K562 (cell line): ENCODE data around the gene RNF213. TPM values are rescaled to one million over a fixed set of nuclear protein-coding genes. Genes with fewer than 3 reads are reported as not detected.

ENCODE experiments used
- ATAC-seq: fragments of 200-7000 bp; cut with Tn5 transposase; 3 replicates; pipeline ENCODE4 v1.9.1; 2020; ENCODE audit warnings: moderate library complexity
- BruUV-seq: library from RNA; stranded (reverse); fragments of 400-500 nt; replicated peaks from 2 replicates; lab custom pipeline; 2021; lab: Mats Ljungman, UMichigan
- CTCF ChIA-PET: fragments of 300-600 bp; formaldehyde crosslinking; extraction: SDS; loops from one replicate; lab custom pipeline; 2021; ENCODE audit warnings: low intra/inter-chr PET ratio; lab: Yijun Ruan, JAX
- POLR2A ChIA-PET: fragments of 300-600, 350-650 bp; sonication (Branson Sonifier 250); formaldehyde crosslinking; extraction: SDS; loops from one replicate; lab custom pipeline; 2021; ENCODE audit warnings: antibody characterized with exemption, inconsistent platforms; lab: Yijun Ruan, JAX
- DNase-seq, 4 experiments: peaks; one replicate each; pipeline versions ENCODE4 v3.0.0 to v3.0.0-alpha.2; 2011 to 2018; ENCODE audit warnings: low spot score in 3 of 4, mixed read lengths in 3 of 4; ENCODE audit errors: extremely low read depth in 1 of 4
- FAIRE-seq: peaks from 2 replicates; lab custom pipeline; 2011; peaks lifted over from hg19 to GRCh38; lab: Jason Lieb, UNC
- H2AFZ ChIP-seq: 2 replicates; pipeline ENCODE4 v1.6.0; 2011; ENCODE audit warnings: low read depth, low read length, control low read depth, inconsistent platforms
- H3K27ac ChIP-seq: fragments of 200-600 bp; 3 replicates; pipeline ENCODE4 v1.8.0; 2011; ENCODE audit warnings: low read depth, mild to moderate bottlenecking, control low read depth, inconsistent platforms, low read length, moderate library complexity, mixed read lengths; ENCODE audit errors: extremely low read depth
- H3K27me3 ChIP-seq, 2 experiments: fragments of 300-600 bp in 1 of 2; 2 replicates in 1 of 2; 3 replicates in 1 of 2; pipeline versions ENCODE4 v1.6.0 to v1.8.0; 2011; ENCODE audit warnings: inconsistent platforms in 2 of 2, low read length in 2 of 2, mild to moderate bottlenecking in 1 of 2, mixed read lengths in 1 of 2, moderate library complexity in 1 of 2; ENCODE audit not compliant: control insufficient read depth in 2 of 2, insufficient read depth in 2 of 2
- H3K36me3 ChIP-seq: fragments of 300-600 bp; 3 replicates; pipeline ENCODE4 v1.8.0; 2011; ENCODE audit warnings: mild to moderate bottlenecking, low read length, inconsistent platforms; ENCODE audit not compliant: control insufficient read depth, insufficient read depth
- H3K4me1 ChIP-seq, 2 experiments: fragments of 200-600 bp in 1 of 2; replicated peaks in 1 of 2; 2 replicates in 1 of 2; 3 replicates in 1 of 2; pipeline versions ENCODE4 v1.5.1 to v1.8.0; 2011; ENCODE audit warnings: inconsistent platforms in 2 of 2, low read length in 2 of 2, mild to moderate bottlenecking in 1 of 2, mixed read lengths in 1 of 2, moderate library complexity in 1 of 2; ENCODE audit not compliant: control insufficient read depth in 2 of 2, insufficient read depth in 2 of 2
- H3K4me2 ChIP-seq: 2 replicates; pipeline ENCODE4 v1.6.1; 2011; ENCODE audit warnings: low read length, control low read depth, inconsistent platforms, mixed read lengths; ENCODE audit not compliant: insufficient read depth
- H3K4me3 ChIP-seq: fragments of 200-600 bp; sonication (generic), shearing (Covaris generic); 2 replicates; pipeline ENCODE4 v1.5.1; 2016; ENCODE audit warnings: control low read depth, inconsistent platforms
- H3K79me2 ChIP-seq: fragments of 200-600 bp; 3 replicates; pipeline ENCODE4 v1.8.0; 2011; ENCODE audit warnings: low read length, inconsistent platforms; ENCODE audit not compliant: control insufficient read depth, insufficient read depth
- H3K9ac ChIP-seq, 2 experiments: 2 replicates each; pipeline versions ENCODE4 v1.6.0 to v1.6.1; 2011; ENCODE audit warnings: low read depth in 2 of 2, low read length in 2 of 2, control low read depth in 1 of 2, inconsistent platforms in 1 of 2, mild to moderate bottlenecking in 1 of 2, mixed read lengths in 1 of 2; ENCODE audit not compliant: insufficient read depth in 1 of 2
- H3K9me1 ChIP-seq: one replicate; pipeline ENCODE4 v1.6.0; 2011; ENCODE audit warnings: inconsistent platforms, mild to moderate bottlenecking, low read length, moderate library complexity; ENCODE audit not compliant: control insufficient read depth, insufficient read depth
- H3K9me3 ChIP-seq: replicated peaks from 2 replicates; pipeline ENCODE4 v1.5.1; 2011; ENCODE audit warnings: low read depth, low read length, inconsistent platforms; ENCODE audit not compliant: control insufficient read depth, insufficient read depth
- H4K20me1 ChIP-seq: replicated peaks from 2 replicates; pipeline ENCODE4 v1.6.1; 2011; ENCODE audit warnings: low read length, inconsistent platforms, mixed read lengths; ENCODE audit not compliant: control insufficient read depth, insufficient read depth
- JUNB ChIP-seq: fragments of 450-650 bp; formaldehyde crosslinking; conservative IDR thresholded peaks from 2 replicates; pipeline ENCODE4 v1.4.0; 2020; ENCODE audit warnings: mild to moderate bottlenecking
- JUND ChIP-seq, 2 experiments: IDR thresholded peaks; 2 replicates in 1 of 2; 3 replicates in 1 of 2; pipeline ENCODE4 v1.6.1; 2011; ENCODE audit warnings: borderline replicate concordance in 2 of 2, low read depth in 2 of 2, low read length in 2 of 2, improper control_type of control experiment in 1 of 2, missing biosample characterization in 1 of 2, missing genetic modification characterization in 1 of 2, missing genetic modification reagents in 1 of 2
- MTA3 ChIP-seq: fragments of 450-650 bp; formaldehyde crosslinking; IDR thresholded peaks from 2 replicates; pipeline ENCODE4 v1.6.1; 2017; ENCODE audit warnings: mild to moderate bottlenecking, borderline replicate concordance
- ZBTB40 ChIP-seq, 2 experiments: fragments of 450-650 bp in 1 of 2; sonication (generic) in 1 of 2; formaldehyde crosslinking in 1 of 2; IDR thresholded peaks; 2 replicates each; pipeline versions ENCODE4 v1.7.1 to v1.9.0; 2016 to 2022; ENCODE audit warnings: inconsistent platforms in 1 of 2, mild to moderate bottlenecking in 1 of 2, missing genetic modification reagents in 1 of 2
- ZNF644 ChIP-seq: fragments of 200-800 bp; sonication (Bioruptor generic); IDR thresholded peaks from 2 replicates; pipeline ENCODE4 v1.6.1; 2016; ENCODE audit warnings: low read depth, missing genetic modification characterization, missing compliant biosample characterization
- WGBS: fragments of 100-300 bp; shearing (Covaris generic); methylation state at CpG from one replicate; pipeline ENCODE4 v1.1.6; 2016; ENCODE audit warnings: low coverage, mixed read lengths; ENCODE audit not compliant: insufficient coverage; ENCODE audit errors: missing lambda C conversion rate; 5-methylcytosine and 5-hydroxymethylcytosine counted together
- in situ Hi-C: fragments of 300-500 bp; cut with MboI; formaldehyde crosslinking; loops from 4 replicates; pipeline ENCODE4 v1.15.0; 2018; ENCODE audit warnings: inconsistent platforms, mixed read lengths
- intact Hi-C: fragments of 100-400 bp; cut with micrococcal nuclease; formaldehyde crosslinking; loops from 2 replicates; pipeline ENCODE4 v1.14.2; 2022
- polyA plus RNA-seq, 8 experiments: library from polyadenylated mRNA; depleted of rRNA in 4 of 8; stranded (reverse) in 5 of 8; unstranded in 3 of 8; fragments of >200 nt; fragmentation: Nextera tagmentation in 2 of 8; fragmentation: Illumina TruSeq in 1 of 8; extraction: Ambion mirVana in 2 of 8; extraction: Trizol in 1 of 8; gene quantifications; 2 replicates each; pipeline versions ENCODE4 v1.2.1 to v1.2.3, GENCODE V29; 2011 to 2014; ENCODE audit warnings: inconsistent platforms in 1 of 8, missing spikeins in 1 of 8
- total RNA-seq, 7 experiments: library from RNA; depleted of rRNA in 6 of 7; stranded (reverse); fragments of >200 nt in 6 of 7; fragmentation: Illumina TruSeq in 2 of 7; extraction: Trizol in 2 of 7; gene quantifications; 2 replicates each; pipeline versions ENCODE4 v1.2.1 to v1.2.3, GENCODE V29; 2011 to 2021; ENCODE audit warnings: low replicate concordance in 1 of 7
- TF ChIP-seq, protein P1 (sequence below): fragments of 250-450 bp; sonication (Bioruptor Pico); IDR thresholded peaks from 2 replicates; pipeline ENCODE4 v1.5.0; 2020; ENCODE audit warnings: mild to moderate bottlenecking

Gene RNF213
- total and polyA plus RNA-seq, 9 of the 15 experiments (the other 6 are each of a cell fraction or from before 2014, with no cell fraction given) = 5.3 to 33.6 (median 17.9) TPM

- in situ Hi-C loops (loop anchor here (5.0 kb wide), 2 partner anchors 150 to 555 kb away; no protein-coding TSS in a partner anchor), intact Hi-C loops (loop anchor here (1.0 to 5.0 kb wide), 4 partner anchors 148 to 555 kb away; no protein-coding TSS in a partner anchor)
- Histone ChIP-seq H3K4me2 (no peak overlapping the region), H3K79me2 (no peaks in the 10 kb centered on the region), H3K27ac (no peak overlapping the region), H3K4me3 (no peak overlapping the region), H3K36me3 (no peaks in the 10 kb centered on the region), H3K9me1 (no peaks in the 10 kb centered on the region), H3K4me1 (peaks cover 0 to 56% of the 10 kb centered on the region in 2 experiments; a peak in 2 of 5 replicates), H3K9ac (peak overlapping the region in 1 of 2 experiments; percentile 10; a peak in 1 of 4 replicates), H3K27me3 (peaks cover 27 to 96% of the 10 kb centered on the region in 2 experiments; a peak in 4 of 5 replicates), H4K20me1 (peaks cover 39% of the 10 kb centered on the region), H2AFZ (no peak overlapping the region), H3K9me3 (no peaks in the 10 kb centered on the region)
- ATAC-seq (no peak; the same call in 2 of the 3 replicates), FAIRE-seq (no peak), DNase-seq (no peak)
- ChIA-PET CTCF (interaction anchor here (0.6 to 2.7 kb wide), 7 partner anchors 147 to 554 kb away, joined by 3 to 38 read pairs (median 17); no protein-coding TSS in a partner anchor), POLR2A (interaction anchor here (0.6 to 1.0 kb wide), 6 partner anchors 19 to 964 kb away, joined by 3 to 4 read pairs (median 3); partner anchors contain the start of gene GAA)
- BruUV-seq = no TSS peak
- WGBS = 17% methylated on average over 24 of the region's 27 CpGs
- TF ChIP-seq ZBTB40 (IDR thresholded peaks at IDR 0.05) = no peak
- TF ChIP-seq ZBTB40 (CRISPR knock-in tag; IDR thresholded peaks at IDR 0.05) = no peak
- no peak for TF ChIP-seq MTA3
- no peak for TF ChIP-seq JUNB (CRISPR knock-in tag)
- no peak for TF ChIP-seq JUND (IDR thresholded peaks at IDR 0.05; ENCODE audit: borderline replicate concordance, low read depth, low read length)
- no peak for TF ChIP-seq JUND (tag; IDR thresholded peaks at IDR 0.05; ENCODE audit: borderline replicate concordance, low read depth, low read length)
- no peak for TF ChIP-seq ZNF644 (tag)
- TF ChIP-seq, protein P1, sequence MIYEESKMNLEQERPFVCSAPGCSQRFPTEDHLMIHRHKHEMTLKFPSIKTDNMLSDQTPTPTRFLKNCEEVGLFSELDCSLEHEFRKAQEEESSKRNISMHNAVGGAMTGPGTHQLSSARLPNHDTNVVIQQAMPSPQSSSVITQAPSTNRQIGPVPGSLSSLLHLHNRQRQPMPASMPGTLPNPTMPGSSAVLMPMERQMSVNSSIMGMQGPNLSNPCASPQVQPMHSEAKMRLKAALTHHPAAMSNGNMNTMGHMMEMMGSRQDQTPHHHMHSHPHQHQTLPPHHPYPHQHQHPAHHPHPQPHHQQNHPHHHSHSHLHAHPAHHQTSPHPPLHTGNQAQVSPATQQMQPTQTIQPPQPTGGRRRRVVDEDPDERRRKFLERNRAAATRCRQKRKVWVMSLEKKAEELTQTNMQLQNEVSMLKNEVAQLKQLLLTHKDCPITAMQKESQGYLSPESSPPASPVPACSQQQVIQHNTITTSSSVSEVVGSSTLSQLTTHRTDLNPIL (CRISPR knock-in tag) = no peak
- TF ChIP-seq, all 486 proteins: peak for 0
These were observed 167.0 kb downstream of the RNF213 start for GRCh38 chr17:80427366-80428282.
